Esophagus squamous epithelium (tissue), 5 donors: ENCODE data around the gene HSPA13. TPM values are rescaled to one million over a fixed set of nuclear protein-coding genes. Genes with fewer than 3 reads are reported as not detected.

Experiments used
- DNase-seq: peaks from one replicate; lab custom pipeline; 2025; lab: John Stamatoyannopoulos, UW
- H3K27ac ChIP-seq, 4 donors: fragments of 200-600 bp; sonication (generic); one replicate each; pipeline ENCODE4 v1.5.1; 2016 to 2019; ENCODE audit warnings: mild to moderate bottlenecking in 1 of 4
- H3K27me3 ChIP-seq, 4 donors: fragments of 200-600 bp; sonication (generic); 1 replicate in 3 of 4; 2 replicates in 1 of 4; pipeline versions ENCODE4 v1.5.1 to v1.6.0; 2017 to 2021; ENCODE audit warnings: antibody characterized with exemption in 1 of 4
- H3K36me3 ChIP-seq, 3 donors: fragments of 200-600 bp; sonication (generic); one replicate each; pipeline ENCODE4 v1.5.1; 2016 to 2019
- H3K4me1 ChIP-seq, 3 donors: fragments of 200-600 bp; sonication (generic); one replicate each; pipeline ENCODE4 v1.5.1; 2017 to 2019
- H3K4me3 ChIP-seq, 4 donors: fragments of 200-600 bp; sonication (generic); 1 replicate in 3 of 4; 2 replicates in 1 of 4; pipeline ENCODE4 v1.5.1; 2016 to 2019; ENCODE audit warnings: mild to moderate bottlenecking in 2 of 4, moderate library complexity in 1 of 4
- H3K9me3 ChIP-seq, 3 donors: fragments of 200-600 bp; sonication (generic); one replicate each; pipeline ENCODE4 v1.5.1; 2016 to 2019
- CTCF ChIP-seq, 6 experiments: fragments of 450-650 bp in 4 of 6; fragments of 200-600 bp in 2 of 6; sonication (generic) in 2 of 6; IDR thresholded peaks; one replicate each; pipeline ENCODE4 v1.5.1; 2016 to 2019; ENCODE audit warnings: antibody characterized with exemption in 6 of 6, mild to moderate bottlenecking in 4 of 6, moderate library complexity in 4 of 6
- POLR2A ChIP-seq, 4 donors: fragments of 450-650 bp; IDR thresholded peaks; one replicate each; pipeline ENCODE4 v1.6.1; 2017; ENCODE audit warnings: antibody characterized with exemption in 4 of 4, mild to moderate bottlenecking in 4 of 4, moderate library complexity in 3 of 4
- WGBS, 2 donors: methylation state at CpG; one replicate each; pipeline ENCODE4 v1.1.5; 2018; 5-methylcytosine and 5-hydroxymethylcytosine counted together
- intact Hi-C: fragments of 100-400 bp; cut with DNase I; formaldehyde crosslinking; loops from one replicate; pipeline ENCODE4 v1.15.0; 2022
- total RNA-seq, 4 donors: library from RNA; depleted of rRNA; stranded (reverse); fragments of >200 nt; gene quantifications; one replicate each; pipeline ENCODE4 v1.1.0, GENCODE V29; 2016
- donor health status: DM: yes; HTN: yes; CAD: no.

The HSPA13 gene
- total RNA-seq, 4 donors from 2014 or later: 4.4 to 11.3 (median 9.5) TPM

GRCh38 chr21:14403681-14404318 is 20.9 kb upstream of the HSPA13 start:
- Histone ChIP-seq H3K36me3 (no peaks in the 10 kb centered on the region), H3K4me1 (no peaks in the 10 kb centered on the region), H3K27ac (no peak overlapping the region), H3K27me3 (no peaks in the 10 kb centered on the region), H3K4me3 (no peak overlapping the region), H3K9me3 (no peaks in the 10 kb centered on the region)
- TF ChIP-seq CTCF (IDR thresholded peaks at IDR 0.05) (peak in 5 of 6 experiments; percentile 38 to 62 (median 47)), POLR2A (IDR thresholded peaks at IDR 0.05) (no peak)
- WGBS, 2 donors: 29 to 35% methylated on average over 1 of the region's 1 CpG
- no peak for DNase-seq
- intact Hi-C loops: no loop called here

- intact Hi-C loops: no loop called here
Measured at GRCh38 chr21:14401217-14401616, 18.3 kb upstream of the HSPA13 start.

GRCh38 chr21:14388282-14388681 is 5.3 kb upstream of the HSPA13 start:
- intact Hi-C loops: no loop called here
- Histone ChIP-seq H3K27me3 (no peaks in the 10 kb centered on the region), H3K4me1 (peaks cover 0 to 11% (median 0%) of the 10 kb centered on the region in 3 donors), H3K9me3 (no peaks in the 10 kb centered on the region), H3K4me3 (no peak overlapping the region), H3K36me3 (no peaks in the 10 kb centered on the region), H3K27ac (no peak overlapping the region)
- no peak for DNase-seq
- TF ChIP-seq CTCF (IDR thresholded peaks at IDR 0.05) (no peak), POLR2A (IDR thresholded peaks at IDR 0.05) (no peak)
- WGBS, 2 donors: 91 to 94% methylated on average over 2 of the region's 2 CpGs

More at GRCh38 chr21:14401217-14401616, 18.3 kb upstream of the HSPA13 start:
- Histone ChIP-seq H3K27me3 (no peaks in the 10 kb centered on the region), H3K4me3 (no peak overlapping the region), H3K27ac (no peak overlapping the region), H3K9me3 (no peaks in the 10 kb centered on the region), H3K36me3 (no peaks in the 10 kb centered on the region), H3K4me1 (no peaks in the 10 kb centered on the region)
- DNase-seq: no peak
- 19 to 32% methylated on average over 1 of the region's 1 CpG for WGBS, 2 donors
- TF ChIP-seq CTCF (IDR thresholded peaks at IDR 0.05) (no peak), POLR2A (IDR thresholded peaks at IDR 0.05) (no peak)

GRCh38 chr21:14384453-14384852 is 1.5 kb upstream of the HSPA13 start:
- peak overlapping the region in 1 of 4 donors; percentile 89 for H3K4me3 ChIP-seq
- intact Hi-C loops: no loop called here
- no peaks in the 10 kb centered on the region for H3K36me3 ChIP-seq
- TF ChIP-seq POLR2A (IDR thresholded peaks at IDR 0.05) (no peak), CTCF (IDR thresholded peaks at IDR 0.05) (no peak)
- no peaks in the 10 kb centered on the region for H3K27me3 ChIP-seq
- no peaks in the 10 kb centered on the region for H3K9me3 ChIP-seq
- no peak for DNase-seq
- H3K4me1 ChIP-seq: peaks cover 0 to 40% (median 16%) of the 10 kb centered on the region in 3 donors
- 89 to 94% methylated on average over 2 of the region's 2 CpGs for WGBS, 2 donors
- H3K27ac ChIP-seq: peak overlapping the region in 2 of 4 donors; percentile 91 to 93

- Histone ChIP-seq H3K4me1 (peaks cover 0 to 42% (median 16%) of the 10 kb centered on the region in 3 donors), H3K9me3 (no peaks in the 10 kb centered on the region), H3K4me3 (peak overlapping the region; percentile 43 to 94 (median 86)), H3K27me3 (no peaks in the 10 kb centered on the region), H3K27ac (peak overlapping the region; percentile 72 to 93 (median 89)), H3K36me3 (peaks cover 0 to 3% (median 0%) of the 10 kb centered on the region in 3 donors)
- TF ChIP-seq POLR2A (IDR thresholded peaks at IDR 0.05) (peak in 1 of 4 donors; percentile 27), CTCF (IDR thresholded peaks at IDR 0.05) (no peak)
- 6% methylated on average over 21 of the region's 21 CpGs for WGBS, 2 donors
- no peak for DNase-seq
- intact Hi-C loops: no loop called here
Measured at GRCh38 chr21:14383596-14384180, 742 bp upstream of the HSPA13 start.
